Cerebellar nuclear complex (tissue), 1 donor: ENCODE data around the gene TAF3.

Source experiments
- DNase-seq, 2 experiments: peaks; one replicate each; lab custom pipeline; 2025; lab: John Stamatoyannopoulos, UW

The TAF3 gene

GRCh38 chr10:8057636-8058273 lies 239.4 kb downstream of the TAF3 start:
- DNase-seq, result no peak

GRCh38 chr10:8058274-8059111 lies 240.2 kb downstream of the TAF3 start:
- no peak for DNase-seq

- no peak for DNase-seq
These were observed 241.1 kb downstream of the TAF3 start for GRCh38 chr10:8059191-8059936.

GRCh38 chr10:8060010-8060703 lies 241.9 kb downstream of the TAF3 start:
- DNase-seq, result no peak

- no peak for DNase-seq
These were observed 242.4 kb downstream of the TAF3 start for GRCh38 chr10:8060704-8061121.

- no peak for DNase-seq
These were observed 243.2 kb downstream of the TAF3 start for GRCh38 chr10:8061274-8062211.

GRCh38 chr10:8063128-8063908 lies 245.0 kb downstream of the TAF3 start:
- DNase-seq, result no peak

GRCh38 chr10:8063935-8064334 lies 245.6 kb downstream of the TAF3 start:
- no peak for DNase-seq

GRCh38 chr10:8064436-8064835 lies 246.1 kb downstream of the TAF3 start:
- no peak for DNase-seq

- no peak for DNase-seq
These were observed 247.3 kb downstream of the TAF3 start for GRCh38 chr10:8065651-8066050.

GRCh38 chr10:8066124-8066523 lies 247.8 kb downstream of the TAF3 start:
- no peak for DNase-seq
